ENCODE measurements around the gene RPTN. TPM values are rescaled to one million over a fixed set of nuclear protein-coding genes. Genes with fewer than 3 reads are reported as not detected.
A peak's percentile ranks its signal among the peaks of the same experiment; 100 is the strongest.

The RPTN gene
- total RNA-seq, 1 donor from 2014 or later: not detected

DNA sequence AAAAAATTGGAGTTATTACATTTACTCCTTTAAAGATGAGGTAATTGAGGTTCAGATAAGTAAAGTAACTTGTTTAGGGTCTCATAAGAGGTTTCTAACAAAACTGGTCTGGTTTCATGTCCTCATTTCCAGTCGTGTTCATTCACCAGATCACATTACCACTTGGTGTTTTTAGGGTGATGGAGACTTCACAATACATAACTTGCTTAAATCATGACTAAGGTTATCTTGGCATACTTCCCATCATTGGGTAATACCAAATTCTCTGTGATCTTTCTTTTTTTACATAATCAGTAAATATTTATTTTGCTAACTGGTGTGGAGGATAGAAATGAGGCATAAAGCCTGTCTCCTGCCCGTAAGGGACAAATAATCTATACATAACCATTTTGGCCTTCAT, 31.6 kb upstream of the RPTN start:
- Histone ChIP-seq H3K9me3 (no peaks in the 10 kb centered on the region), H3K27ac (no peak overlapping the region), H3K36me3 (no peaks in the 10 kb centered on the region), H3K4me3 (no peak overlapping the region), H3K27me3 (ENCODE audit: low read depth) (no peaks in the 10 kb centered on the region), H3K4me1 (peaks cover 17% of the 10 kb centered on the region)
- no peak for TF ChIP-seq CTCF (IDR thresholded peaks at IDR 0.05)
- intact Hi-C loops (cut with DNase I): no loop called here
- DNase-seq (no peak), ATAC-seq (peak in 1 of 2 donors; percentile 37)

GRCh38 chr1:152189657-152190442, 30.8 kb upstream of the RPTN start:
- Histone ChIP-seq H3K4me3 (peak overlapping the region; percentile 62), H3K36me3 (no peaks in the 10 kb centered on the region), H3K27ac (peak overlapping the region; percentile 13), H3K4me1 (peaks cover 17% of the 10 kb centered on the region), H3K9me3 (no peaks in the 10 kb centered on the region), H3K27me3 (ENCODE audit: low read depth) (no peaks in the 10 kb centered on the region)
- intact Hi-C loops (cut with DNase I): loop anchor here (10.0 kb wide), 1 partner anchor 135 kb away; no protein-coding TSS in a partner anchor
- peak; percentile 66 for TF ChIP-seq CTCF (IDR thresholded peaks at IDR 0.05)
- peak; percentile 74 for DNase-seq
- ATAC-seq: peak; percentile 75 to 79

DNA sequence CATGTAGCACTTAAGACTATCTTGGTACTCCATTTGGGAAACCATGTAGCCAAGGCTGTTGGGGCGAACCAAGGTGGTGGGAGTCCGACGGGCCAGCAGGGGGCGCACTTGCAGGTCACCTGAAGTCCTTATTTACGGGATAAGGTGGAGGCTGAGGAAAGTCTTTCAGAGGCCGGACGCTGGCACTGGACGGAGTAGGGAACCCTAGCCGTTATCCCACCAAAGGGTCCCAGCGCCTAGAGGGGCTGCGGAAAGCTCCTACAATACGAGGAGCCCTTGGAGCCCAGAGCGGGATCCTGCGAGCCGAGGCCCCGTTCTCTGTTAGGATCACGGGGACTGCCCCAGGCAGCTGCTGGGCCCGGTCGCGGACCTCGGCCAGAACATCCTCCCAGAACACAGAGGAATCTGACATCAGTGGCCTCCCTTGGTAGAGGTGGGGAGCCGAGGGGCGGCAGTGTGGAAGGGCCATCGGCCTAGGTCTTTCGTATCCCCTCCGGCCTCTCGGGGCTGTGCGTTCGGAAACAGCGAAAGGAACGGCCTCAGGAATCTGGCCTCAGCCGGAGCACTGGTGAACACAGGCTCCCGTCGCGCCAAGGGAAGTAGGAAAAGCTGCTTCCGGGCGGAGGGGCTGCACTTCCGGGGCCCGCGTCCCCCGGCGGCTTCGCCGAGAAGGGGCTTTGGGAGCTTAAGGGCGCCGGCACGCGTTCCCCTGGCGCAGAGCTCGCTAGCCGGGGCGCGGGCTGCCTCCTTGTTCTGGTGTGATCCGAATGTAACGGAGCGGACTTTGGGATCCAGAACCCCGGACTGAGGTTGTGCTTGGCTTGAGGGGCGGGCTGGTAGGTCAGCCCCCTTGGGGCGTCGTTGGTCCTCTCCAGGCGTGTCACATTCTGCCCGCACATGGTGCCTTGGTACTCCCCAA, 29.9 kb upstream of the RPTN start:
- Histone ChIP-seq H3K4me1 (peaks cover 17% of the 10 kb centered on the region), H3K9me3 (no peaks in the 10 kb centered on the region), H3K27ac (peak overlapping the region; percentile 13), H3K36me3 (no peaks in the 10 kb centered on the region), H3K27me3 (ENCODE audit: low read depth) (no peaks in the 10 kb centered on the region), H3K4me3 (peak overlapping the region; percentile 62)
- intact Hi-C loops (cut with DNase I): loop anchor here (10.0 kb wide), 1 partner anchor 134 kb away; no protein-coding TSS in a partner anchor
- DNase-seq: peak; percentile 88
- peak; percentile 91 for TF ChIP-seq CTCF (IDR thresholded peaks at IDR 0.05)
- peak; percentile 87 to 88 for ATAC-seq

GRCh38 chr1:152186556-152187285, 27.7 kb upstream of the RPTN start:
- ATAC-seq (no peak), DNase-seq (no peak)
- TF ChIP-seq CTCF (IDR thresholded peaks at IDR 0.05): no peak
- peaks cover 21% of the 10 kb centered on the region for H3K4me1 ChIP-seq
- no peaks in the 10 kb centered on the region for H3K36me3 ChIP-seq
- intact Hi-C loops (cut with DNase I): loop anchor here (10.0 kb wide), 1 partner anchor 132 kb away; no protein-coding TSS in a partner anchor
- H3K4me3 ChIP-seq: no peak overlapping the region
- H3K9me3 ChIP-seq: no peaks in the 10 kb centered on the region
- H3K27ac ChIP-seq: no peak overlapping the region
- H3K27me3 ChIP-seq (ENCODE audit: low read depth): no peaks in the 10 kb centered on the region
